Superior temporal gyrus (tissue), 1 donor: ENCODE measurements around the gene PKHD1.

Source experiments
- DNase-seq: peaks from one replicate; pipeline ENCODE4 v3.0.0-alpha.2; 2016; ENCODE audit errors: extremely low spot score

PKHD1 gene, protein sequence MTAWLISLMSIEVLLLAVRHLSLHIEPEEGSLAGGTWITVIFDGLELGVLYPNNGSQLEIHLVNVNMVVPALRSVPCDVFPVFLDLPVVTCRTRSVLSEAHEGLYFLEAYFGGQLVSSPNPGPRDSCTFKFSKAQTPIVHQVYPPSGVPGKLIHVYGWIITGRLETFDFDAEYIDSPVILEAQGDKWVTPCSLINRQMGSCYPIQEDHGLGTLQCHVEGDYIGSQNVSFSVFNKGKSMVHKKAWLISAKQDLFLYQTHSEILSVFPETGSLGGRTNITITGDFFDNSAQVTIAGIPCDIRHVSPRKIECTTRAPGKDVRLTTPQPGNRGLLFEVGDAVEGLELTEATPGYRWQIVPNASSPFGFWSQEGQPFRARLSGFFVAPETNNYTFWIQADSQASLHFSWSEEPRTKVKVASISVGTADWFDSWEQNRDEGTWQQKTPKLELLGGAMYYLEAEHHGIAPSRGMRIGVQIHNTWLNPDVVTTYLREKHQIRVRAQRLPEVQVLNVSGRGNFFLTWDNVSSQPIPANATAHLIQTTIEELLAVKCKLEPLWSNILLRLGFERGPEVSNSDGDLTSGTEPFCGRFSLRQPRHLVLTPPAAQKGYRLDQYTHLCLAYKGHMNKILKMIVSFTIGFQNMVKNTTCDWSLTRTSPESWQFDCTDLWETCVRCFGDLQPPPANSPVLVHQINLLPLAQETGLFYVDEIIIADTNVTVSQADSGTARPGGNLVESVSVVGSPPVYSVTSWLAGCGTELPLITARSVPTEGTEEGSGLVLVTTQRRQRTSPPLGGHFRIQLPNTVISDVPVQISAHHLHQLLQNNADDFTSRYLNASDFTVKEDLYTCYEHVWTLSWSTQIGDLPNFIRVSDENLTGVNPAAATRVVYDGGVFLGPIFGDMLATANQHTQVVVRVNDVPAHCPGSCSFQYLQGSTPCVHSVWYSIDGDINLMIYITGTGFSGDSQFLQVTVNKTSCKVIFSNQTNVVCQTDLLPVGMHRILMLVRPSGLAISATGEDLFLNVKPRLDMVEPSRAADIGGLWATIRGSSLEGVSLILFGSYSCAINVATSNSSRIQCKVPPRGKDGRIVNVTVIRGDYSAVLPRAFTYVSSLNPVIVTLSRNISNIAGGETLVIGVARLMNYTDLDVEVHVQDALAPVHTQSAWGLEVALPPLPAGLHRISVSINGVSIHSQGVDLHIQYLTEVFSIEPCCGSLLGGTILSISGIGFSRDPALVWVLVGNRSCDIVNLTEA (N-terminal part only)

DNA sequence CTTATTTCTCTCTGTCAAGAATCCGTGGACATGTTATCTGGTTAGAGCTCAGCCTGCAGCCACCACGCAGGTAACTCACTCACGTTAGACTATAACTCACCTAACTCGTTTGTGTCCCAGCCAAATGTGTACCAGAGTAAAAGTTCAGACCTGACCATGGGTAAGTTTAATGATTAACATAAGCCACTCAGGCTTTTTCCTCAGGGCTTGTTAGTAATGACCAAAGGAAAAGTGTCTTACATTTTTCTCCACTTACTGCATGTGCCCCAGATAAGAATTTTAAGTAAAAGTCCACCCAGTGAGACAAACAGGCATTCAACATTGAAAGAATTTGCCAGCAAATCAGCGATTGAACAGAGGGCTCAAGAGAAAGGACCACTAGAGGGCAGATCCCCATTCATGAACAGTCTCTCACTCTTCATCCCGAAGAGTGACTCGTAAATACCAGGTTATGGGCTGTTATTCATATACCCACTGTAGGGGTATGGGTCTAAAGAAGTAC, at the start of gene PKHD1:
Gene PKHD1 (minus strand): TSS at position 116 of the 502 bp plus-strand sequence. CDS start 2,680 bp downstream, outside the sequence.
- no peak for DNase-seq

DNA sequence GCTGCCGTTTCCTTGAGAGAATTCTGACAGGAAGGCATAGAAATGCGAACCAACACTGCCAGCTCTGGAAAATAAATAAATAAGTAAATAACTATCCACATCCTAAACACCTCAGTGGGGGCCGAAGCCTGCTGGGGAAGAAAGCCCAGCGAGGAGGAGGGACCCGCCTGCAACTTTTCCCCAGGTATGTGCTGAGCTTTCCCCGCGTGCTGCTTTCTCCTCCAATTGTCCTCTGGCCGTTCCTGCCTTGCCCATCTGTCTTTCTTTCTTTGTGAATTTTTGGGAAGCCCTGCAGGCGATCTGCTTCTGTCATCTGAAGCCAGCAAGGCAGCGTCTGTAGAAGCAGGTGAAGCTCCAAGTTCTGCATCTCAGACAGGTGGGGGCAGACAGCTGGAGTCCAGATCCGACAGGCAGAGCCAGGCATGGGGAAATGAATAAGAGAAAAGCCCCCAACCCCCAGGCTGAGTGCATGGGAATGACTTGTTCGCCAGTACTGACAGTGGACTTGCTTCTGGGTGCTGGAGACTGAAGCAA, 49.6 kb upstream of the PKHD1 start:
- DNase-seq = no peak

DNA sequence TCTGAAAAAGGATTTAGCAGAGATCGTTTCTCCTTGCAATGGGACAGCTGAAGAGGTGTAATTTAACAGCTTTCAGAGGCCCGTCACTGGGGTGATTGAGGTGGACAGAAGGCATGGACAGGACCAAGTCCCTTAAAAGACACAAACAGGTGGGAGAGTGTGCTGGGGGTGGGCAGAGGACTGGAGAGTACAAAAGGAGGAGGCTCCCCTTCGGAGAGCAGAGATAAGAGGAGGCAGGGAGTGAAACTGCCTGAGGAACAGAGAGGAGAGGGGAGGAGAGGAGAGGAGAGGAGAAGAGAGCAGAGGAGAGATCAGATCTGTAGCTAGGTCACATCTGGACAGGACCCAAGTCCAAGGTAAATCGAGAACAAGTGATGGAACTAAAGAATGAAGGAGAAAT, 48.6 kb upstream of the PKHD1 start:
- no peak for DNase-seq

GRCh38 chr6:52135217-52135616, 47.8 kb upstream of the PKHD1 start:
- no peak for DNase-seq

DNA sequence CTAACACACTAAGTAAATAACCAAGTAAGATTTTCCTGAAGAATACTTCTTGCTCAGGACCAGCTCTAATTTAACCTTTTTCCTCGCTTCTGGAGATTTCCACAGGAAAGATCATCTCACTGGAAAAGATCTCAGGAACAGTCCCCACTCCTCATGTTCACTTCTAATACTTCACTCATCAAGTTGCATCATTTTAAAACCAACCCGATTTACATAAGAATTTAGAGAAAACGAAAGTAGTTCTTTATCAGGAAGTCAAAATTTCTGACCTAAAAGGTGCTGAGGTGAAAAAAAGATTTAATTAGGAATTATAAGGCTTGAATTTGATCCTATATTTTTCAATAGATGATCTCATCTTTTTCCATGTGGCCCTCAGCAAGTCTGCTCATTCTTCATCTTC, 46.6 kb upstream of the PKHD1 start:
- no peak for DNase-seq

GRCh38 chr6:52133324-52133723, 45.9 kb upstream of the PKHD1 start:
- no peak for DNase-seq

DNA sequence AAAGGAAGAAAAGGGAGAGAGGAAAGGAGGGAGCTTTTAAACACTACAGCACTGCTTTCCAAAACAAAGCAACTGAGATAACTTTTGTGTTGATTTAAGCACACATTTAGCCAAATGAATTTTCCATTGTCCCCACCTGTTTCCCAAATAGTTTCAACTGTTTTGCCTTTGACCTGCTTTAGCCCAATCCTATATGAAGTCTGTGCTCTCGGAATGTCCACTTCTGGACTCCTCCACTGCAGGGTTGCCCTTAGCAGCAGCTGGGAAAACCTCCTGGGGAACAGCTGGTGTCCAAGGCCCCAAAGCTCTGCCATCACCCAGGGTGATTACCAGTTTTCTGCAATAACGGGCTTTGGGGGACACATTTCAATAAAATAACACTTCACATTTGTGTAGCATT, 44.9 kb upstream of the PKHD1 start:
- DNase-seq = no peak

GRCh38 chr6:52130440-52130839, 43.0 kb upstream of the PKHD1 start:
- DNase-seq = no peak

DNA sequence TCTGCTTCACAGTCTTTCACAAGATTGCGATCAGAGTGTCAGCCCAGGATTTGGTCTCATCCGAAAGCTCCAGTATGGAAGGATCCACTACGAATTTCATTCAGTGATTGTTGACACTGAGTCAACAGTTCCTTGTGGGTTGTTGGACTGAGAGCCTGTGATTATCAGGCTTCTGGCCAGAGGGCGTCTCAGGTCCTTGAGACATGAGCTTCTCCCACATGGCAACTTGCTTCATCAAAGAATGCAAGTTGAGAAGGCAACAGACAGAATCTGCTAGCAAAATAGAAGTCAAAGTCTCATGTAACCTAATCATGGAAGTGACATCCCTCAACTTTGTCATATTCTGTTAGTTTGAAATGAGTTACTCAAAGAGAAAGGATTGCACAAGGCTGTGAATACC, 40.5 kb upstream of the PKHD1 start:
- DNase-seq = no peak

DNA sequence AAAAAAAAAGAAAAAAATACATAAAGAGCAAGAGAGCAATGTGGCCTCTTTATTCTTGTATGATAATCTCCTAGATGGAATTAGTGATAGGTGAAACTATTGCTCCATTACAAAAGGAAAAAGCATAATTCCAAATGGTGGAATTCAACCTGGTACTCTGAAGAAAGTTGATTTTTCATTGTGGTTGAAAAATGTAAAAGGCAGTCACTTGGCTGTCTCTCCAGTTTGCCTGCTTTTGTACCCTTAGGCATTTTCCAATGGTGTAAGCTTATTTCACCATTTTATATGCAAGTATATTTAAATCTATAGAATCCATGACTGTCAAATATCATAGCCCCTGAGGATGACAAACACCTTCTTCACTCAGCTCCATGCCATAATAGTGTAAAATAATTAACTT, 38.8 kb upstream of the PKHD1 start:
- no peak for DNase-seq

GRCh38 chr6:52125572-52125971, 38.2 kb upstream of the PKHD1 start:
- DNase-seq = no peak

GRCh38 chr6:52125139-52125538, 37.7 kb upstream of the PKHD1 start:
- DNase-seq = no peak

- no peak for DNase-seq
Observed at GRCh38 chr6:52124126-52125121, 37.0 kb upstream of the PKHD1 start.

DNA sequence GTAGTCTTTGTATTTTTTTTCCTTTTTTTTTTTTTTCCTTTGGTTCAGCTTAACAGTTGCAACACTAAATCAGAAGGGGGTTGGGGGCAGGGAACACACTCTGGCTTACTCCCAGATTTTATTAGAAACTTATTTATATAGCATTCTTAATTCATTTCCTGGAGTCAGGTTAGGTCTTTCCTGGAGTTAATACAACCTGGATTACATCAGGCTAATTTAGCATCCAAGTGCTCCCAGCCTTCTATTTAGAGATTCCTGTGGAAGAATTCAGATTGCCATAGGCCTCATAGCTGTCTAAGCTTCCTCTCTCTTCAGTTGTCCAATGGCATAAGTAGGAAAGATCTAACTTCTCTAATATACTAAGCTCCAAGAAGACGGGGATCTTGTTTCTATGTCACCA, 35.8 kb upstream of the PKHD1 start:
- DNase-seq = no peak

DNA sequence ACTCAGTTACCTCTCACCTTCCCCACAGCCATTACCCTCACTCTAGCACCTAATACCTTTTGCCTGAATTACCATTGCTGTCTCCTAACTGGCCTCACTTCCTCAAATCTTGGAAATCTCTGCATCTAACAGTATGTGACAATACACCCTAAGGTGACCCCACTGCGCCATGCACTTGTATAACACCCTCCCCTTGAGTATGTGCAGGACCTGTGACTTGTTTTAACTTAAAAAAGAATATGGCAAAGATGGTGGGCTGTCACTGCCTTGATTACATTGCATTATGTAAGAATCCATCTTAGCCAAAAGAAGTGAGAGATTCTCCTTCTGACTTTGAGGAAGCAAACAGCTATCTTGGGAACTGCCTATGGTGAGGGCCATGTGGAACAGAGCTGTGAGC, 29.9 kb upstream of the PKHD1 start:
- no peak for DNase-seq

GRCh38 chr6:52116605-52116948, 29.2 kb upstream of the PKHD1 start:
- DNase-seq = no peak

DNA sequence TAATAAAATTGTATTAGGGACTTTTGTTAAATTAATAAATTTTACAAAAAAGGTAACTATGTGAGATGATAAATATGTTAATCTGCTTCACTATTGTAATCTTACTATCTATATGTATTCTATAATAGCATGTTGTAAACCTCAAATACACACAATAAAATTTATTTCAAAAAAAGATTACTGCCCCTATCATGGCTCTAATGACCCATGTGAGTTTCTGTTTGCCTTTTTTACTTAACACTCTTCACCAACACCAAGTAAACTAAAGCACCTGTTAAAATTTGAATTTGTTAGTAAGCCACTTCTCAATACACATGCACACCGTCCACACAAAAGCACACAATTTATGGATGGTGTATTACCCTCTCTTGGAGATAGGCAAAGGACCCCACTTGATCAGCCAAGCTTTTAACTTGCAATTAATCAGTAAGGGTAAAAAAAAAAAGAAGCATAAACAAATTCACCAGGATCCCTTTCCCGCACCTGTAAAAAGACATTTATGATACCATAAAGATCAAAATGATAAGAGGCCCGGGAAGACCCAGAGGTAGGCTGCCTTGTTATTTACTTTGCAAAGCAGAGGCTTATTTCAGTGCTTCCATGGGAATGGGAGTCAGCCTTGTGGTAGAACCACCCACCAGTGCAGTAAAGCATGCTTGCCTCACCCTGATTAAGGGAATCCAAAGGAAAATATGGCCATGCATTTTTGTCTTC, 28.6 kb upstream of the PKHD1 start:
- no peak for DNase-seq

DNA sequence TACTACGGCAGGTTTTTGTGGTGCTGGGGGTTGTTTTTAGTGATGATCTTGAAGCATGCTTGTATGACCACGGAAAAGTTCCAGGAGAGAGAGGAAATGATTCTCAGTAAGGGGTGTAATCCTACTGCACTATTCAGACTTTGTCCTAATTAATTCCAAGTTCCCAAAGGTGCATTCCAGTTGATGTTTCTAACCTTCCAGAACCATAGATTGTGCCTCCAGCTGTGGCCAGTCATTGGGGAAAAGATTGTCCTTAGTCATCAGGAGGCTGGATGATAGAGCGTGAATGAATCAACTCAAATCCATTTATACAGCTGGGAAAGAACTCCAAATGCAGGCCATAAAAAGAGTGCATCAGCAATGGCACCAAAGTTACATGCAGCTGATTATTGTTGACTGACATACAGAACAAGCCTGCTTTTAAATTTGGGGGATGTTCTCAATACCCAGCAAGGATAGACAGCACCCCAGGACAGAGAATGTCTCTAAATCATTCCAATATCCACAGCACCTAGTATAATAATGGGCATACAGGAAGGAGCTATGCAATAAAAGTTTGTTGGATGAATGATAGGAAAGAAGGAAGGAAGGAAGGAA, 27.8 kb upstream of the PKHD1 start:
- DNase-seq = no peak

GRCh38 chr6:52109171-52109571, 21.8 kb upstream of the PKHD1 start:
- no peak for DNase-seq
